Stromal cell of bone marrow (primary cell): ENCODE results near the gene NEMF.
"Not testable (repeated sequence)": the region's sequence is repeated elsewhere in the genome, so short reads cannot be mapped to it uniquely, and the experiment has no call there.

Source experiments
- DNase-seq: peaks from one replicate; pipeline ENCODE4 v3.0.0-alpha.2; 2012; ENCODE audit warnings: low read depth

Gene NEMF

DNA sequence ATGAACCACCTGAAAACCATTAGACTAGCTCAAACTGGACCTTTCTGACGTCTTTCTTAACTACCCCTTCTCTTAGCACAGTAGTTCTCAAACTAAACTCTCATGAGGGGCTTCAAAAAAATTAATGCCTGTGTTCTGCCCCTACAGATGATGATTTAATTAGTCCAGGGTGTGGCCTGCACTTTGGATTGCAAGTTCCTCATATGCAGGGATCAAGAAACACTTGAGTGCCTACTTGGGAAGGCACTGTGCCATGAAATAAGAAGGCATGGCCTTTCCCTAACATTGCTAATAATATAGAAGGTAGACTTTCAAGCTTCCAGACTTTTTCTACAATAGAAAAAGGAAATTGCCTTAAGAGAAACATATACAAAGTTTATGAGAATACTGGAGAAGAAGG is 107.4 kb downstream of the NEMF start:
- no peak for DNase-seq

- not testable (repeated sequence) for DNase-seq
Observed at GRCh38 chr14:49735669-49736068, 116.9 kb downstream of the NEMF start.

DNA sequence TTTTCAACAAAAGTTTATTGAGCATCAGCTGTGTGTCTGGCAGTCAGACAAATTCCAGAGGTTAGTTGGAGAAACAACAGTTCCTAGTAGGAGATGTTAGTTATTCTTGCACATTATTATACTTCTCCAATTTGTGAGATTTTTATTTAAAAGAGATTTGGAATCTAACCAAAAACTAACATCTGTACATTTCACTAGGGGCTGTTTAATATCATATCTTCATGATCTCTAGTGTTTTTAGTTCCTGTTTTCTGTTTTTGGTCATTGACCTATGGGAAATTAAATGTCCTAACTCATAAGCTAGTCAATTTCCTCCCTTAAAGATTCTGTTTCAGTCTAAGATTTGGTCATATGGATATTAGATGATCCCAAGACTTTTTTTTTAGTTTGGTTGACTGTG is 118.8 kb downstream of the NEMF start:
- no peak for DNase-seq

- DNase-seq: no peak
Observed at GRCh38 chr14:49732896-49733295, 119.7 kb downstream of the NEMF start.
